Transverse colon (tissue), 3 donors: ENCODE data around the gene MEN1.

Experiments
- POLR2A ChIP-seq: fragments of 450-650 bp; IDR thresholded peaks from one replicate; pipeline ENCODE4 v1.6.1; 2016; ENCODE audit warnings: antibody characterized with exemption, mild to moderate bottlenecking, moderate library complexity
- POLR2AphosphoS5 ChIP-seq, 3 donors: sonication (generic); formaldehyde crosslinking; IDR thresholded peaks; one replicate each; pipeline ENCODE4 v1.6.1; 2016; ENCODE audit warnings: antibody characterized with exemption in 3 of 3

DNA sequence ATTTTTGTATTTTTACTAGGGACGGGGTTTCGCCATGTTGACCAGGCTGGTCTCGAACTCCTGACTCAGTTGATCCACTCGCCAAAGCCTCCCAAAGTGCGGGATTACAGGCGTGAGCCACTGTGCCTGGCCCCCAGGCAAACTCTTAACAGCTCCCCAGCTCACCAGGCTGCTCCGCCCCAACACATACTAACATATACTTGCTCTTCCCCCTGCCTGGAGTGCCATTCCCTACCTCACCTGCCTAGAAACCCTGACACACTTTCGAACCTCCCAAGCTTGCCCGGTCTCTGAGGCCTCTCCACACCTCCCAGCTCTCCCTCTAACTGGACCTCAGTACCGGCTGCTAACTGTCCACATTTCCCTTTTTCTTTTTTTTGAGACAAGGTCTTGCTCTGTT lies 15.8 kb downstream of the MEN1 start:
- TF ChIP-seq POLR2A: no peak
- TF ChIP-seq POLR2AphosphoS5 (IDR thresholded peaks at IDR 0.05): no peak
